NT2/D1 (cell line): ENCODE measurements around the gene PFDN1.

Experiments
- SUZ12 ChIP-seq: IDR thresholded peaks from 2 replicates; pipeline ENCODE4 v1.6.1; 2011; ENCODE audit not compliant: insufficient read length, insufficient read depth; ENCODE audit errors: extremely low read depth
- YY1 ChIP-seq: IDR thresholded peaks from 2 replicates; pipeline ENCODE4 v1.6.1; 2011; ENCODE audit not compliant: insufficient read length, insufficient read depth

DNA sequence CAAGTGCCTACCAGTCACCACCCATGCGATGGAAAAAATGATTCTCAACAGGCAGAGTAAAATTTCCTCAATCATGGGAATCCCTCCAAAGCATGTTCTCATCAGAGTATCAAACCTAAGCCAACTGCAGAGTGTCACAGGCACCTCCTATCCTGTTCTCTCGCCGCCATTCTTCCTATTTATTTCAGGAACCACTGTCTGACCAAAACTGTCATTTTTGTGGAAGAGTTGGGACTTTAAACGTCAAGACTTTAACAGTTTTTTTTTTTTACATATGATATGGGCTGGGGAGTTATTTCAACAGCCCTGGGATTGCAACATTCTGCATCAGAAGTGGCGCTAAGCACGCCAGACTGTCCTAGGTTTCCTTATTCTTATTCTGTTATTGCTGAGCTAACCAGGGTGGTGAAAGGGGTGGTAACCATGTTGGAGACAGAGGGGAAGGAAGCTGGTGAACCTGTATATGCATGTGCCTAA lies 29.5 kb downstream of the PFDN1 start:
- TF ChIP-seq YY1 (no peak), SUZ12 (no peak)
